Keratinocyte (primary cell): ENCODE measurements around the gene SSR1. TPM values are rescaled to one million over a fixed set of nuclear protein-coding genes. Genes with fewer than 3 reads are reported as not detected.

Experiments used
- DNase-seq: peaks from one replicate; pipeline ENCODE4 v3.0.0-alpha.2; 2011; ENCODE audit warnings: low read depth, missing footprints, low spot score
- FAIRE-seq: peaks from 2 replicates; lab custom pipeline; 2011; peaks lifted over from hg19 to GRCh38; lab: Jason Lieb, UNC
- H2AFZ ChIP-seq: 2 replicates; pipeline ENCODE4 v1.6.0; 2012; ENCODE audit warnings: low read length, control low read depth, inconsistent platforms; ENCODE audit not compliant: control insufficient read depth
- H3K27ac ChIP-seq: 2 replicates; pipeline ENCODE4 v1.5.1; 2011; ENCODE audit warnings: low read length; ENCODE audit not compliant: control insufficient read depth, insufficient read depth
- H3K27me3 ChIP-seq: 3 replicates; pipeline ENCODE4 v1.6.0; 2011; ENCODE audit warnings: low read length; ENCODE audit not compliant: control insufficient read depth, insufficient read depth; ENCODE audit errors: extremely low read depth
- H3K36me3 ChIP-seq, 2 experiments: 2 replicates in 1 of 2; 3 replicates in 1 of 2; pipeline ENCODE4 v1.5.1; 2011; ENCODE audit warnings: low read length in 2 of 2, mild to moderate bottlenecking in 1 of 2; ENCODE audit not compliant: control insufficient read depth in 2 of 2, insufficient read depth in 2 of 2; ENCODE audit errors: extremely low read depth in 1 of 2
- H3K4me1 ChIP-seq: 3 replicates; pipeline ENCODE4 v1.5.1; 2011; ENCODE audit warnings: low read length; ENCODE audit not compliant: control insufficient read depth, insufficient read depth; ENCODE audit errors: extremely low read depth
- H3K4me2 ChIP-seq: 3 replicates; pipeline ENCODE4 v1.6.0; 2011; ENCODE audit warnings: low read depth, low read length; ENCODE audit not compliant: control insufficient read depth, insufficient read depth; ENCODE audit errors: extremely low read depth
- H3K4me3 ChIP-seq, 3 experiments: fragments of 200-600 bp in 1 of 3; sonication (generic) in 1 of 3; 2 replicates in 2 of 3; 3 replicates in 1 of 3; pipeline ENCODE4 v1.5.1; 2011 to 2016; ENCODE audit warnings: low read length in 3 of 3, mild to moderate bottlenecking in 3 of 3, control low read depth in 2 of 3, inconsistent platforms in 1 of 3, low read depth in 1 of 3, mixed read lengths in 1 of 3, mixed run types in 1 of 3, moderate library complexity in 1 of 3; ENCODE audit not compliant: control insufficient read depth in 2 of 3, insufficient read depth in 2 of 3; ENCODE audit errors: extremely low read depth in 1 of 3
- H3K79me2 ChIP-seq: 2 replicates; pipeline ENCODE4 v1.6.0; 2012; ENCODE audit warnings: low read length; ENCODE audit not compliant: control insufficient read depth, insufficient read depth
- H3K9ac ChIP-seq: 3 replicates; pipeline ENCODE4 v1.6.0; 2011; ENCODE audit warnings: low read length; ENCODE audit not compliant: control insufficient read depth, insufficient read depth; ENCODE audit errors: extremely low read depth
- H3K9me1 ChIP-seq: 3 replicates; pipeline ENCODE4 v1.6.0; 2011; ENCODE audit warnings: low read length; ENCODE audit not compliant: control insufficient read depth, insufficient read depth; ENCODE audit errors: extremely low read depth
- H3K9me3 ChIP-seq: 2 replicates; pipeline ENCODE4 v1.5.1; 2012; ENCODE audit warnings: low read depth, low read length; ENCODE audit not compliant: control insufficient read depth
- H4K20me1 ChIP-seq: 3 replicates; pipeline ENCODE4 v1.6.0; 2011; ENCODE audit warnings: low read length; ENCODE audit not compliant: control insufficient read depth, insufficient read depth; ENCODE audit errors: extremely low read depth
- EZH2 ChIP-seq: IDR thresholded peaks from one replicate; pipeline ENCODE4 v1.6.1; 2012; ENCODE audit warnings: inconsistent platforms, mild to moderate bottlenecking, low read length, moderate library complexity
- dilution Hi-C: fragments of 300-500 bp; cut with MboI; formaldehyde crosslinking; loops from one replicate; pipeline ENCODE4 v1.7.0; 2020; ENCODE audit warnings: low sequenced_read_pairs; ENCODE audit not compliant: extremely low pct_ligation_motif_present
- polyA plus RNA-seq, 5 experiments: library from polyadenylated mRNA; depleted of rRNA in 3 of 5; stranded (reverse) in 3 of 5; stranded (forward) in 1 of 5; unstranded in 1 of 5; fragments of >200 nt; gene quantifications; 1 replicate in 1 of 5; 2 replicates in 3 of 5; 3 replicates in 1 of 5; pipeline versions ENCODE4 v1.2.1 to v1.2.3, GENCODE V29; 2011 to 2012; ENCODE audit warnings: missing spikeins in 2 of 5, low read depth in 1 of 5, low replicate concordance in 1 of 5
- TF ChIP-seq, protein P1 (sequence below), 3 experiments: IDR thresholded peaks in 1 of 3; conservative IDR thresholded peaks in 1 of 3; optimal IDR thresholded peaks in 1 of 3; 2 replicates in 2 of 3; 3 replicates in 1 of 3; pipeline versions ENCODE3 to v1.5.1; 2011; ENCODE audit warnings: low read length in 3 of 3, mild to moderate bottlenecking in 3 of 3, moderate library complexity in 2 of 3, control low read depth in 1 of 3, inconsistent platforms in 1 of 3; ENCODE audit not compliant: insufficient read depth in 2 of 3; ENCODE audit errors: extremely low read depth in 1 of 3

The SSR1 gene
- polyA plus RNA-seq, 1 donor (not counting 4 experiments of a cell fraction or from before 2014, with no cell fraction given) = 188 TPM

DNA sequence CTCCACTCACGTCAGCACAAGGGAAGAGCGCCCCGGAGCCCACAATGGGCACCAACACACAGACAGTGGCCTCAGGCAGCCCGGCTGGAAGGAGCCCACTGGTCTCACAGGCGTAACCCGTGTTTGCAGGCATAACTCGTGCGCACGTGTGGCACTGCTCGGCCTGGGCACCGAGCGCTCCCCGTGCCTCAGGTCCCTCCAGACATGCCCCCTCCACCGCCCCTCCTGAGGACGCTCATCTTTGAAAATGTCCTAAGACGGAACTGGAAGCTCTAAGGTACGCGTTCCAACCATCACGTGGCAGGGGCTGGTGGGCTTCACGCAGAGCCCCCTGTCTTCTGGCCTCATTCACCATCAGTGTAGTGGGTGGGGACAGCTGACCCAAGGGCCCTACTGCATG lies 44.6 kb downstream of the SSR1 start:
- H3K36me3 ChIP-seq = no peaks in the 10 kb centered on the region
- FAIRE-seq = no peak
- no peaks in the 10 kb centered on the region for H3K27me3 ChIP-seq
- peaks cover 17% of the 10 kb centered on the region for H3K4me1 ChIP-seq
- H3K79me2 ChIP-seq = no peaks in the 10 kb centered on the region
- TF ChIP-seq, protein P1, sequence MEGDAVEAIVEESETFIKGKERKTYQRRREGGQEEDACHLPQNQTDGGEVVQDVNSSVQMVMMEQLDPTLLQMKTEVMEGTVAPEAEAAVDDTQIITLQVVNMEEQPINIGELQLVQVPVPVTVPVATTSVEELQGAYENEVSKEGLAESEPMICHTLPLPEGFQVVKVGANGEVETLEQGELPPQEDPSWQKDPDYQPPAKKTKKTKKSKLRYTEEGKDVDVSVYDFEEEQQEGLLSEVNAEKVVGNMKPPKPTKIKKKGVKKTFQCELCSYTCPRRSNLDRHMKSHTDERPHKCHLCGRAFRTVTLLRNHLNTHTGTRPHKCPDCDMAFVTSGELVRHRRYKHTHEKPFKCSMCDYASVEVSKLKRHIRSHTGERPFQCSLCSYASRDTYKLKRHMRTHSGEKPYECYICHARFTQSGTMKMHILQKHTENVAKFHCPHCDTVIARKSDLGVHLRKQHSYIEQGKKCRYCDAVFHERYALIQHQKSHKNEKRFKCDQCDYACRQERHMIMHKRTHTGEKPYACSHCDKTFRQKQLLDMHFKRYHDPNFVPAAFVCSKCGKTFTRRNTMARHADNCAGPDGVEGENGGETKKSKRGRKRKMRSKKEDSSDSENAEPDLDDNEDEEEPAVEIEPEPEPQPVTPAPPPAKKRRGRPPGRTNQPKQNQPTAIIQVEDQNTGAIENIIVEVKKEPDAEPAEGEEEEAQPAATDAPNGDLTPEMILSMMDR (optimal IDR thresholded peaks at IDR 0.05 in 1 of 3, IDR thresholded peaks at IDR 0.05 in 1 of 3, conservative IDR thresholded peaks at IDR 0.05 in 1 of 3; ENCODE audit: extremely low read depth in 1 of 3, insufficient read depth in 2 of 3, low read length in 3 of 3) = no peak
- no peak for TF ChIP-seq EZH2
- no peaks in the 10 kb centered on the region for H3K9me1 ChIP-seq
- dilution Hi-C loops = no loop called here
- peak overlapping the region; percentile 76 for H3K9ac ChIP-seq
- H3K27ac ChIP-seq = peak overlapping the region; percentile 91
- peak overlapping the region; percentile 93 for H3K4me2 ChIP-seq
- no peak overlapping the region for H2AFZ ChIP-seq
- H3K4me3 ChIP-seq = no peak overlapping the region
- no peak for DNase-seq
- no peaks in the 10 kb centered on the region for H4K20me1 ChIP-seq
- peaks cover 2% of the 10 kb centered on the region for H3K9me3 ChIP-seq

DNA sequence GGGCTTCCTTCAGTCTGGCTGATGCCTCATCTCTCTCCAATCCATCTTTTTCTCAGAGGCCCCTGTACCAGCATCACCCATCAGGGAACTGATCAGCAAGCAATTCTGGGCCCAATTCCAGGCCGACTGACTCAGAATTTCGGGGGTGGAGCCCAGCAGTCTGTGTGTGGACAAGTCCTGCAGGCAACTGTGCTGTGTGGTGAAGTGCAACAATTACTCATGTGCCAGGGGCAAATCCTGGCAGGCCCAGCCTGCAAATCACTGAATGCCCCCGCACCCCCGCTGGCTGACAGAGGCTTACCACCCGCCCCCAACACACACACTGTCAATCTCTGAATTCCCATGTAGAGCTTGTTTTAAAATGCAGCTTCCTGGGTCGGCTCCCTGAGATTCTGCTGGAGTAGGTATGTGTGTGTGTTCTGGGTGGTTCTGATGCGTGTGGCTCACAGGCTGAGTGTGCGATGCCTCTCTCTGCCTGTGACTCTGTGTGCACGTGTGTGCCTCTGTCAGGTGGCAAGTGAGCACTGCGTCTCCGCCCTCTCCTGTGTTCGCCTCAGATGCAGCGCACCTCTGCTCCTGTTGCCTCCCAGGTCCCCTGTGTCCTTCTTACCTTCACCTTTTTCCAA lies 45.4 kb downstream of the SSR1 start:
- Histone ChIP-seq H4K20me1 (no peaks in the 10 kb centered on the region), H3K9me1 (no peaks in the 10 kb centered on the region), H3K9me3 (peaks cover 2% of the 10 kb centered on the region), H3K4me1 (peaks cover 17% of the 10 kb centered on the region), H3K79me2 (no peaks in the 10 kb centered on the region), H3K9ac (peak overlapping the region; percentile 76), H3K4me2 (peak overlapping the region; percentile 93), H2AFZ (peak overlapping the region; percentile 98), H3K27me3 (no peaks in the 10 kb centered on the region), H3K4me3 (peak overlapping the region in 2 of 3 experiments; percentile 58 to 70), H3K27ac (peak overlapping the region; percentile 91), H3K36me3 (no peaks in the 10 kb centered on the region)
- no peak for TF ChIP-seq EZH2
- TF ChIP-seq, protein P1 (optimal IDR thresholded peaks at IDR 0.05 in 1 of 3, IDR thresholded peaks at IDR 0.05 in 1 of 3, conservative IDR thresholded peaks at IDR 0.05 in 1 of 3; ENCODE audit: extremely low read depth in 1 of 3, insufficient read depth in 2 of 3, low read length in 3 of 3) = no peak
- DNase-seq (peak; percentile 96), FAIRE-seq (peak; percentile 97)
- dilution Hi-C loops = no loop called here
